SJSA1 (cell line): ENCODE measurements around the gene DGLUCY. TPM values are rescaled to one million over a fixed set of nuclear protein-coding genes. Genes with fewer than 3 reads are reported as not detected.
"Not testable (repeated sequence)": the region's sequence is repeated elsewhere in the genome, so short reads cannot be mapped to it uniquely, and the experiment has no call there.

ENCODE experiments used
- DNase-seq, 2 experiments: peaks; one replicate each; pipeline ENCODE4 v3.0.0-alpha.2; 2015 to 2020; ENCODE audit warnings: low spot score in 2 of 2, low read depth in 1 of 2
- H3K27ac ChIP-seq: fragments of 250-450 bp; sonication (Bioruptor Pico); 2 replicates; pipeline ENCODE4 v1.5.1; 2020; ENCODE audit warnings: mild to moderate bottlenecking, moderate library complexity
- H3K27me3 ChIP-seq: fragments of 250-450 bp; sonication (Bioruptor Pico); replicated peaks from 2 replicates; pipeline ENCODE4 v1.5.1; 2020; ENCODE audit warnings: mild to moderate bottlenecking, moderate library complexity
- H3K36me3 ChIP-seq: fragments of 250-450 bp; sonication (Bioruptor Pico); 2 replicates; pipeline ENCODE4 v1.5.1; 2020; ENCODE audit warnings: mild to moderate bottlenecking
- H3K4me1 ChIP-seq: fragments of 250-450 bp; sonication (Bioruptor Pico); replicated peaks from 2 replicates; pipeline ENCODE4 v1.6.1; 2021; ENCODE audit warnings: mild to moderate bottlenecking
- H3K4me3 ChIP-seq: fragments of 250-450 bp; sonication (Bioruptor Pico); 2 replicates; pipeline ENCODE4 v1.5.1; 2020; ENCODE audit warnings: mild to moderate bottlenecking
- H3K9me3 ChIP-seq: fragments of 250-450 bp; sonication (Bioruptor Pico); replicated peaks from 2 replicates; pipeline ENCODE4 v1.5.1; 2020; ENCODE audit warnings: mild to moderate bottlenecking
- total RNA-seq: library from RNA; depleted of rRNA; stranded (reverse); fragments of >200 nt; shearing (Covaris generic); gene quantifications from 2 replicates; pipeline ENCODE4 v1.2.3, GENCODE V29; 2014

DGLUCY gene
- total RNA-seq, 1 experiment from 2014 or later, result 11.8 TPM

DNA sequence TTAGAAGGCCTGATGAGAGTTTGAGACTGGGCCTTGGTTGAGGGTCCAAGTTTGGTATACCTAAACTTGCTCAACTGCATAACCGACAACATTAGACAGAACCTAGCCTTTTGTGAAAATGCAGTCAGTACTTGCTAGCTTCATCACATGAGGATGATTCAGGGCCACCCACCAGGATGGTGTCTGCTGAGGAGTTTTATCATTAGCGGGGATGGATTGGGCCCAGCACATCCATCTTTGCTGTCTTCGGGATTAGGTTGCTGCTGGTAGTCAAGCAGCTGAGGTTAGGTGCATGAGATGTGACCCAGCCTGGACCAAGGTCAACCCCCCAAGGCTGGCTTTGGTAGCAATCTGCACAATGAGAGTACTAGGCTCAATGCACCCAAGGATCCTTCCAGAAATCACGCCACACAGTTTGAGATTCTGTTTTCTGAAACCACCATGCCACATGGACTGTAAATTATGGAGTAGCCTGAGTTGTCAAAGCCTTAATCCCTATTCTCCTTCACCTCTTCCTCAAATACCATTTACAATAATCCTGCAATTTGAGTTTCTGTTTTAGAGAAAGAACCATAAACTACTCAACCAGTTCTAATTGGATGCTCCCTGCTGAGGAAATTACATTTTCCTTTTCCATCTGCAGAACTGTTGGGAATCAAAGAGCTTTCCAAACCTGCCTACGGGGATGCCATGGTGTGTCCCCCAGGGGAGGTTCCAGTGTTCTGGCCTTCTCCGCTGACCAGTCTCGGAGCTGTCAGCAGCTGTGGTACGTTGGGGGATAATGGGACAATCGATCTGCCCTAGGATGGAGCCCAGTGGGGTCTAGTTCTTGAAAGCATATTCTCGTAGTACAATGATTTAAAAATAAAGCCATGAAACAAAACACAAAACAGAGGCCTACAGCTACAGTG lies 61.7 kb downstream of the DGLUCY start:
- no peak for DNase-seq
- no peaks in the 10 kb centered on the region for H3K9me3 ChIP-seq
- H3K27ac ChIP-seq, result no peak overlapping the region
- no peak overlapping the region for H3K4me3 ChIP-seq
- H3K4me1 ChIP-seq, result no peaks in the 10 kb centered on the region; the same call in 1 of the 2 replicates
- H3K36me3 ChIP-seq, result no peaks in the 10 kb centered on the region; the same call in 1 of the 2 replicates
- no peaks in the 10 kb centered on the region for H3K27me3 ChIP-seq

DNA sequence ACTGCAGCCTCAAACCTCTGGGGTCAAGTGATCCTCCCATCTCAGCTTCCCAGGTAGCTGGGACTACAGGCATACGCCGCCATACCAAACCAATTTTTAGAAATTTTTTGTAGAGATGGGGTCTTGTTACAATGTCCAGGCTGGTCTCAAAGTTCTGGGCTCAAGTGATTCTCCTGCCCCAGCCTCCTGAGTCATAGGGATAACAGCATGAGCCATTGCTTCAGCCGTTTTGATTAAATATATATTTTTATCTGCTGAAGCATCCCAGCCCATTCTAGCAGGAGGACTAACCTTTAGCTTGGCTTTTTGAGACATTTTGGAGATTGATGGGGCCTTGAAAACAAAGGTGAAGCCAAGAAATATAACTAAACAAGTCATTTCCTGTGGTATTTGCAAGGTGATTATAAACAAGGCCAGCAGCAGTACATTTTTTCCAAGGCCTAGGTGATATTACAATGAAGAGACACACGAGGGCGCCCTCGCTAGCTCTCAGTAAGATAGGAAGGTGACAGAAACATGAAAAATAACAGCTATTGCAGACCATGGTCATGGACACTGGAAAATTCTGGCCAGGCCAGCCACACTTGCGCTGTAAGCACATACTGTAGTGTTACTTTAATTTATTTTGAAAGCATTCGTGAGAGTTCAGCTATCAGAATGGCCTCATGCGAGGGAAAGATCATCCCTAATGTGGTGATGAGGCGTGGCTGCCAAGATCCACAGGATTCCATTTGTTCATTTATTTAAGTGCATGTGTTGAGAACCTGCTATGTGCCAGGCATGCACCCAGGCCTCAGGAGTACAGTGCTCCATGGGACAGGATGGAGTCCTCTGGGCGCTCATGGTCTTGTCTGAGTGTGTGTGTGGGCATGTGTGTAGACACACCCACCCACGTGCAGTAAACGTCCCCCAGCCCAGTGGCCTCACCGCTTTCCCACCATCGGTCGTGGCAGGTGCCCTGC lies 63.5 kb downstream of the DGLUCY start:
- Histone ChIP-seq H3K4me3 (no peak overlapping the region), H3K27me3 (no peaks in the 10 kb centered on the region), H3K36me3 (no peaks in the 10 kb centered on the region; the same call in 1 of the 2 replicates), H3K27ac (no peak overlapping the region), H3K9me3 (no peaks in the 10 kb centered on the region), H3K4me1 (no peaks in the 10 kb centered on the region; the same call in 1 of the 2 replicates)
- DNase-seq, result peak; percentile 49 to 62

DNA sequence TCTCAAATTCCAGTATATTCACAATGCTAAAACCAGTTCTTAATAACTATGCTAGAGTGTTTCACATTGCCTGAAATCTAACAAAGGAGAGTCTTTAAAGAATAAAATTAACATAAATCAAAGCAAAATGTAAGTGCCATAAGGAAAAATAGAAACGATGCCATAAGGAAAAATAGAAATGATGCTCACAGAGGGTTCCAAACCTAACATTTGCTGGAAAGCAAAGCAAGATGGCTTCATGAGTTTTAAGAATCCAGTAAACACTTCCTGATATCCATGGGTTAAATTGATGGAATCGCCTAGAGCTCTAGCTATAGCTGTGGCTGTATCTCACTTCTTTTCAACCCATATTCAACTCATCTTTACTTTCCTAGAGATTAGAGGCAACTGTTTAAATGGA lies 66.7 kb downstream of the DGLUCY start:
- no peaks in the 10 kb centered on the region for H3K9me3 ChIP-seq
- DNase-seq, result no peak
- no peak overlapping the region for H3K27ac ChIP-seq
- H3K4me1 ChIP-seq, result no peaks in the 10 kb centered on the region
- H3K36me3 ChIP-seq, result no peaks in the 10 kb centered on the region
- no peaks in the 10 kb centered on the region for H3K27me3 ChIP-seq
- H3K4me3 ChIP-seq, result no peak overlapping the region

DNA sequence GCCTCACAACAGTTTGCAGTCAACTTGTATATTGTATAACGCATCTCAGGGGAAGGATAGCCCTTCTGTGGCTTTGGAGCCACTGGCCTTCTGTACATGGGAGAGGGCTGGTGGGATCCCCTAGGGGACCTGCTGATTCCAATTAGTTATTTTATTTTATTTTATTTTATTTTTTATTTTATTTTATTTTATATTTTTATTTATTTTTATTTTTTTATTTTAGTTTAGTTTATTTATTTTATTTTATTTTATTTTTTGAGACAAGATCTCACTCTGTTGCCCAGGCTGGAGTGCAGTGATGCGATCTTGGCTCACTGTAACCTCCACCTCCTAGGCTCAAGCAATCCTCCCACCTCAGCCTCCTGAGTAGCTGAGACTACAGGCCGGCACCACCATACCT lies 68.9 kb downstream of the DGLUCY start:
- not testable (repeated sequence) for H3K27me3 ChIP-seq, H3K4me3 ChIP-seq, H3K4me1 ChIP-seq, H3K9me3 ChIP-seq, H3K27ac ChIP-seq, DNase-seq, H3K36me3 ChIP-seq

DNA sequence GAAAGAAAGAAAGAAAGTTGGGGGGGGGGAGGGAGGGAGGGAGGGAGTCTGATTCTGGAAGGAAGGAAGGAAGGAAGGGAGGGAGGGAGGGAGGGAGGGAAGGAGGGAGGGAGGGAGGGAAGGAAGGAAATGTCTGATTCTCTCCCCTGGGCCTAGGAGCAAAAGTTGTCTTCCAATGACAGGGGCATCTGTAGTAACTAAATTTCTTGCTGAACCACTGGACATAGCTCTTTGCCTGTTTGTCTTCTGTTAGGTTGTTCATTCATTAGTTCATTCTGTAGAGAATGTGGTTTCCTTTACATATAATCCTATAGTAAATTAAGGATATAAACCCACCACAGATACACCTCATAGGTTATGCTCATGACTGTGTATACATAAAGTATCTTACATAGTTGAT lies 70.7 kb downstream of the DGLUCY start:
- Histone ChIP-seq H3K36me3 (no peaks in the 10 kb centered on the region), H3K27me3 (no peaks in the 10 kb centered on the region), H3K4me3 (no peak overlapping the region), H3K4me1 (no peaks in the 10 kb centered on the region), H3K27ac (no peak overlapping the region), H3K9me3 (no peaks in the 10 kb centered on the region)
- no peak for DNase-seq

DNA sequence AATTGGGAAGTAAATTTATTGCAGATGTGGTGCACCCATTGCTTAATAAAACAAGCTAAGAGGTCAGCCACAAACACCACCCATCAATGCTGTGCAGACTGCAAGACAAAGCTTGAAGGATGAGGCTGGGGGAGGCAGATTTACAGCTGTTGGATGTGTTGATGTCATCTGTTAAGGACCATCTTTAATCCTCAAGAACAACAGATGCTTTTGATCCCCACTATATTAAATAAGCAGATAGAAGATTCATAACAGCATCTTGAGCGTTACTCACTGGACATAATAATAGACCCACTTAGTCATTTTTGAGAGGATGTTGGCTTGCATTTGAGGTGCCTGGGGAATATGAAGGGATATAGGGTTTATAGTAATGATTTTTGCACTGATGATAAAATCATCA lies 71.8 kb downstream of the DGLUCY start:
- DNase-seq, result no peak

DNA sequence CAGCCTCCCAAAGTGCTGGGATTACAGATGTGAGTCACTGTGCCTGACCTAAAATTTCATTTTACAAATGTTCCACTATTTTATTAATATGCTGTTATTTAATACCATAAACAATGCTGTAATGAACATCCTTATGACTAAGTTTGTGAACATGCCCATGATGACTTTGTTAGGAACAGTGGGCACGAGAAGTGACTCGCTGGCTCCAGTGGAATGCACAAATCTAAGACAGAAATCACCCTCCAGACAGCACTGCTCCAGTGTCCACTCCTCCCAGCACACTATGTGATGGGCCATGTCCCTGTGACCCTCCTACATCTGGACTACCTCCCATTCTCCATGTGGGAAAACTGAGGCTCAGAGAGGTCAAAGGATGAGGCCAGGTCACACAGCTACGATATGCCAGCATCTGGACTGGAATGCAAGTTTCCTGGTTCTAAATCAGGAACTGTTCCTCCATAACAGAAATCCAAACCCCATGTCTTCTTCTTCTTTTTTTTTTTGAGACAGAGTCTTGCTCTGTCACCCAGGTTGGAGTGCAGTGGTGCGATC lies 72.7 kb downstream of the DGLUCY start:
- no peaks in the 10 kb centered on the region for H3K9me3 ChIP-seq
- no peak overlapping the region for H3K4me3 ChIP-seq
- no peaks in the 10 kb centered on the region for H3K27me3 ChIP-seq
- H3K27ac ChIP-seq, result no peak overlapping the region
- H3K4me1 ChIP-seq, result no peaks in the 10 kb centered on the region
- no peaks in the 10 kb centered on the region for H3K36me3 ChIP-seq
- no peak for DNase-seq

More for the DNA sequence above, 71.8 kb downstream of the DGLUCY start:
- Histone ChIP-seq H3K36me3 (no peaks in the 10 kb centered on the region), H3K4me1 (no peaks in the 10 kb centered on the region), H3K9me3 (no peaks in the 10 kb centered on the region), H3K27me3 (no peaks in the 10 kb centered on the region), H3K4me3 (no peak overlapping the region), H3K27ac (no peak overlapping the region)

DNA sequence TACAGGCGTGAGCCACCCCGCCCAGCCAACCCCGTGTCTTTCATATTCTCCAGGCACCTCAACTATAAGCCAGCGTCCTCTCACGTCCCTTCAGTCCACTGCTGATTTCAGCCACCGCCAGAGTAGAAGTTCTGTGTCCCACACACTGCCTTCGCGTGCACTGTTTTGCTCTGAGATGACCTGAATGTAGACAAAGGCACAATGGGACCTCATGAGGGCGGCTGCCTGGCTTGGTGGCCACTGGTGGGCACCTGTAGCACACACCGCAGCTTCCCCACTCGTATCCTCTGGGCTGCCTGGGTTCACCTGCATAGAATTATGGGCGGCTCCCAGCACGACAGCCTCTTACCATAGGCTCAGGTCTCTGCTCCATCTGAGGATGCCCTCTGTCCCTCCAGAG lies 73.4 kb downstream of the DGLUCY start:
- H3K36me3 ChIP-seq, result no peaks in the 10 kb centered on the region
- no peaks in the 10 kb centered on the region for H3K4me1 ChIP-seq
- no peak overlapping the region for H3K4me3 ChIP-seq
- no peak for DNase-seq
- H3K27me3 ChIP-seq, result no peaks in the 10 kb centered on the region
- H3K9me3 ChIP-seq, result no peaks in the 10 kb centered on the region
- H3K27ac ChIP-seq, result no peak overlapping the region

DNA sequence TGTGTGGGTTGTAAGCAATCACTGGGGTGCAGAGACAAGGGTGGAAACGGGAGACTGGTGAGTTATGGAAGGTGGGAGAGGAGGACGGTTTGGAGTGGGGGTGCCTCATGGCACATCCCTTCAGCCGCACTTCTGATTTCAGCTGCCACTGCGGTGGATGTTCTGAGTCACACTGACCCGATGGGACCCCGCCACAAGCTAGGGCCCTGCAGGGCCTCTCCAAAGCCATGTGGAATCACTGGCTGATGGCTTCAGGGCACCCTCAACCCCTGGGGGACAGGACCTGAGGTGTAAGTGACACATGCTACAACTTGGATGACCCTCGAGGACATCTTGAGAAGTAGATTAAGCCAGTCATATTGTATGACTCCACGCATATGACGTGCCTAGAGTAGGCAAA lies 77.0 kb downstream of the DGLUCY start:
- H3K27me3 ChIP-seq, result no peaks in the 10 kb centered on the region

DNA sequence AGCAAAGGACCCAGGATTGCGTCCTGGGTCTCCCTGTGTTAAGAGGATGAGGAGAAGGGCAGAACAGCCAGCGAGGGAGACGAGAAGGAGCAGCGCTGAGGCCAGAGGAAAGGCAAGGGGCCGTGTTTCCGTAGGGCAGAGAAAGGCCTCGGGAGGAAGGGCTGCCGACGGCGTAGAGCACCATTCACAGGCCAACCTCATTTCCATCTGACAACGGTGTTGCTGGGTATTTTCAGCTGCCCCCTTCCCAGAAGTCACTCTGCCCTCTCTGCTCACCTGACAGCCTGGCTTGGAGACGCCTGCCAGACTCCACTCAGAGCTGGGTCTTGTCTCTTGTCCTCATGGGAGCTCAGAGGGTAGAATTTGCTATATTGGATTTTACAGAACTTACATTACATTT lies 79.2 kb downstream of the DGLUCY start:
- H3K4me1 ChIP-seq, result no peaks in the 10 kb centered on the region
- no peaks in the 10 kb centered on the region for H3K27me3 ChIP-seq
- DNase-seq, result no peak

More for the DNA sequence above, 77.0 kb downstream of the DGLUCY start:
- no peak for DNase-seq
- H3K9me3 ChIP-seq, result no peaks in the 10 kb centered on the region
- no peaks in the 10 kb centered on the region for H3K4me1 ChIP-seq
- H3K36me3 ChIP-seq, result no peaks in the 10 kb centered on the region
- H3K4me3 ChIP-seq, result no peak overlapping the region
- H3K27ac ChIP-seq, result no peak overlapping the region

DNA sequence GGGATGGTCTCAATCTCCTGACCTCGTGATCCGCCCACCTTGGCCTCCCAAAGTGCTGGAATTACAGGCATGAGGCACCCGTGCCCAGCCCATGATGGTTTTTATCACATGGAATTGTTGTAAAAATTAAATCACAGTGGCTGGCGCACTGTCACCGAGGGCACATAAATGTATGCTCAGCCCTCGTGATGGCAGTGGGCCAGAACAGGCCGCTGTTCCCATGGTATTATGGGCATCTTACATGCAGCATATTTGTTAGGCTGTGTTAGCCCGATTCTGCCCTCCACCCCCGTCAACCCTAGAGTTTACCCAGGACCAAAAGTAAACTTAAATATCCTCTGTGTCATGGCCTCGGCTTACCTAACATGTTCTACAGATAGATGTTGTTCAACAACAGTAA lies 82.0 kb downstream of the DGLUCY start:
- no peaks in the 10 kb centered on the region for H3K4me1 ChIP-seq
- H3K36me3 ChIP-seq, result peaks cover 12% of the 10 kb centered on the region; the same call in 1 of the 2 replicates
- no peaks in the 10 kb centered on the region for H3K9me3 ChIP-seq
- no peak overlapping the region for H3K27ac ChIP-seq
- DNase-seq, result no peak
- no peaks in the 10 kb centered on the region for H3K27me3 ChIP-seq
- no peak overlapping the region for H3K4me3 ChIP-seq

More for the DNA sequence above, 79.2 kb downstream of the DGLUCY start:
- H3K9me3 ChIP-seq, result no peaks in the 10 kb centered on the region
- no peak overlapping the region for H3K4me3 ChIP-seq
- 0 out of 2 replicates have a peak, but pooled peaks cover 5% of the 10 kb centered on the region for H3K36me3 ChIP-seq
- no peak overlapping the region for H3K27ac ChIP-seq

DNA sequence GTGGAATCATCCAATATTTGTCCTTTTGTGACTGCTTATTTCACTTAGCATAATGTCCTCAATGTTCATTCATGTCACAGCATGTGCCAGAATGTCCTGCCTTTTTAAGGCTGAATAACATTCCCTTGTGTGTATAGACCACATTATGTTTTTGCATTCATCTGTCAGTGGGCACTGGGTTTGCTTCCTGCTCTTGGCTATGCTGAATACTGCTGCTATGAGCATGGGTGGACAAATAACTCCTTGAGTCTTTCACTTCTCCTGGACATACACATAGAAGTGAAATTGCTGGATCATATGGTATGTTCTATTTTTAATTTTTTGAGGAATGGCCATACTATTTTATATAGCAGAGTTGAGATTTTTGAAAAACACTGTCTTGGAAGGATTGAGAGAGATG lies 83.8 kb downstream of the DGLUCY start:
- Histone ChIP-seq H3K27me3 (no peaks in the 10 kb centered on the region), H3K27ac (no peak overlapping the region), H3K36me3 (peaks cover 12% of the 10 kb centered on the region; the same call in 1 of the 2 replicates), H3K9me3 (no peaks in the 10 kb centered on the region), H3K4me3 (no peak overlapping the region), H3K4me1 (no peaks in the 10 kb centered on the region)
- DNase-seq, result no peak

DNA sequence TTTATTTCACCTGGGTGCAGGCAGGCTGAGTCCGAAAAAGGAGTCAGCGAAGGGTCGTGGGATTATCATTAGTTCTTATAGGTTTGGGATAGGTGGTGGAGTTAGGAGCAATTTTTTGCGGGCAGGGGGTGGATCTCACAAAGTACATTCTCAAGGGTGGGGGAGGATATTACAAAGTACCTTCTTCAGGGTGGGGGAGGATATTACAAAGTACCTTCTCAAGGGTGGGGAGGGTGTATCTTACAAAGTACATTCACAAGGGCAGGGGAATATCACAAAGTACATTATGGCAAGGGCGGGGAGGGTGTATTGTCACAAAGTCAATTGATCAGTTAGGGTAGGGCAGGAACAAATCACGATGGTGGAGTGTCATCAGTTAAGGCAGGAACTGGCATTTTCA lies 86.9 kb downstream of the DGLUCY start:
- H3K4me1 ChIP-seq, H3K27ac ChIP-seq, DNase-seq, H3K4me3 ChIP-seq, H3K9me3 ChIP-seq, H3K27me3 ChIP-seq: not testable (repeated sequence)
- H3K36me3 ChIP-seq, result peaks cover 14% of the 10 kb centered on the region
